Endothelial cell of umbilical vein (primary cell): ENCODE data around the gene PRR5L. TPM values are rescaled to one million over a fixed set of nuclear protein-coding genes. Genes with fewer than 3 reads are reported as not detected.

Experiments
- BruUV-seq: library from RNA; stranded (reverse); fragments of 400-500 nt; replicated peaks from 2 replicates; lab custom pipeline; 2021; lab: Mats Ljungman, UMichigan
- CTCF ChIA-PET: fragments of 300-600, 350-600 bp; sonication (Branson Sonifier 250); formaldehyde crosslinking; loops from one replicate; lab custom pipeline; 2021; ENCODE audit warnings: antibody characterized with exemption, inconsistent platforms; lab: Charles Lee
- POLR2A ChIA-PET: fragments of 300-600, 350-600 bp; sonication (Branson Sonifier 250); formaldehyde crosslinking; loops from one replicate; lab custom pipeline; 2021; ENCODE audit warnings: antibody characterized with exemption, inconsistent platforms; lab: Charles Lee
- DNase-seq: peaks from one replicate; pipeline ENCODE4 v3.0.0-alpha.2; 2011; ENCODE audit warnings: low read depth, low spot score
- FAIRE-seq: peaks from 2 replicates; lab custom pipeline; 2011; peaks lifted over from hg19 to GRCh38; lab: Jason Lieb, UNC
- H2AFZ ChIP-seq: 2 replicates; pipeline ENCODE4 v1.6.0; 2012; ENCODE audit warnings: low read depth, low read length, control low read depth, inconsistent platforms
- H3K27ac ChIP-seq: 2 replicates; pipeline ENCODE4 v1.5.1; 2011; ENCODE audit warnings: low read depth, mild to moderate bottlenecking, control low read depth, low read length, moderate library complexity; ENCODE audit not compliant: insufficient read depth
- H3K27me3 ChIP-seq, 2 experiments: 2 replicates each; pipeline versions ENCODE4 v1.6.0 to v1.6.1; 2011; ENCODE audit warnings: low read length in 2 of 2, mixed read lengths in 1 of 2; ENCODE audit not compliant: control insufficient read depth in 2 of 2, insufficient read depth in 2 of 2
- H3K36me3 ChIP-seq, 2 experiments: 2 replicates in 1 of 2; 3 replicates in 1 of 2; pipeline ENCODE4 v1.5.1; 2011; ENCODE audit warnings: low read length in 2 of 2, mild to moderate bottlenecking in 1 of 2, moderate library complexity in 1 of 2; ENCODE audit not compliant: control insufficient read depth in 2 of 2, insufficient read depth in 2 of 2; ENCODE audit errors: extremely low read depth in 1 of 2
- H3K4me1 ChIP-seq: 3 replicates; pipeline ENCODE4 v1.5.1; 2011; ENCODE audit warnings: mild to moderate bottlenecking, low read length; ENCODE audit not compliant: control insufficient read depth, insufficient read depth; ENCODE audit errors: extremely low read depth
- H3K4me2 ChIP-seq: 2 replicates; pipeline ENCODE4 v1.6.1; 2011; ENCODE audit warnings: low read length, control low read depth, mixed read lengths; ENCODE audit not compliant: insufficient read depth
- H3K4me3 ChIP-seq, 3 experiments: fragments of 200-600 bp in 1 of 3; sonication (generic), shearing (Covaris generic) in 1 of 3; replicated peaks in 1 of 3; 2 replicates each; pipeline ENCODE4 v1.5.1; 2011 to 2016; ENCODE audit warnings: control low read depth in 3 of 3, low read length in 3 of 3, mild to moderate bottlenecking in 2 of 3, inconsistent platforms in 1 of 3, low read depth in 1 of 3, moderate library complexity in 1 of 3; ENCODE audit not compliant: insufficient read depth in 1 of 3
- H3K79me2 ChIP-seq: 2 replicates; pipeline ENCODE4 v1.6.0; 2012; ENCODE audit warnings: low read length, inconsistent platforms; ENCODE audit not compliant: control insufficient read depth, insufficient read depth
- H3K9ac ChIP-seq: replicated peaks from 2 replicates; pipeline ENCODE3; 2011; ENCODE audit warnings: low read length, control low read depth; ENCODE audit not compliant: insufficient read depth; ENCODE audit errors: extremely low read depth
- H3K9me1 ChIP-seq: replicated peaks from 3 replicates; pipeline ENCODE4 v1.6.0; 2011; ENCODE audit warnings: mild to moderate bottlenecking, low read length; ENCODE audit not compliant: control insufficient read depth, insufficient read depth; ENCODE audit errors: extremely low read depth
- H3K9me3 ChIP-seq: replicated peaks from 2 replicates; pipeline ENCODE4 v1.5.1; 2012; ENCODE audit warnings: low read length, inconsistent platforms; ENCODE audit not compliant: control insufficient read depth, insufficient read depth
- H4K20me1 ChIP-seq: replicated peaks from 2 replicates; pipeline ENCODE3; 2011; ENCODE audit warnings: mild to moderate bottlenecking, low read length; ENCODE audit not compliant: control insufficient read depth, insufficient read depth; ENCODE audit errors: extremely low read depth
- CTCF ChIP-seq, 2 donors: IDR thresholded peaks; 1 replicate in 1 of 2; 2 replicates in 1 of 2; pipeline ENCODE4 v1.5.1; 2011; ENCODE audit warnings: low read length in 2 of 2, mild to moderate bottlenecking in 2 of 2, moderate library complexity in 2 of 2, control low read depth in 1 of 2, inconsistent platforms in 1 of 2, low read depth in 1 of 2; ENCODE audit not compliant: insufficient read depth in 1 of 2; ENCODE audit errors: extremely low read depth in 1 of 2
- EZH2 ChIP-seq: IDR thresholded peaks from 2 replicates; pipeline ENCODE4 v1.6.1; 2012; ENCODE audit warnings: borderline replicate concordance, low read depth, mild to moderate bottlenecking, moderate library complexity, low read length, inconsistent platforms; ENCODE audit not compliant: severe bottlenecking
- FOS ChIP-seq: IDR thresholded peaks from 2 replicates; pipeline ENCODE4 v1.6.1; 2011; ENCODE audit warnings: mild to moderate bottlenecking, low read length, moderate library complexity, borderline replicate concordance; ENCODE audit not compliant: insufficient read depth
- GATA2 ChIP-seq: IDR thresholded peaks from 2 replicates; pipeline ENCODE4 v1.7.0; 2011; ENCODE audit warnings: low read depth, mild to moderate bottlenecking, moderate library complexity, mixed read lengths, low read length; ENCODE audit not compliant: insufficient read length, insufficient read depth
- JUN ChIP-seq: IDR thresholded peaks from 2 replicates; pipeline ENCODE4 v1.6.1; 2011; ENCODE audit warnings: borderline replicate concordance, low read depth; ENCODE audit not compliant: insufficient read length, insufficient read depth
- MAX ChIP-seq: IDR thresholded peaks from 2 replicates; pipeline ENCODE4 v1.6.1; 2011; ENCODE audit not compliant: insufficient read depth, insufficient read length
- MYC ChIP-seq: IDR thresholded peaks from one replicate; pipeline ENCODE4 v1.6.1; 2011; ENCODE audit warnings: mild to moderate bottlenecking, low read depth, low read length
- POLR2A ChIP-seq: IDR thresholded peaks from 2 replicates; pipeline ENCODE4 v1.6.1; 2012; ENCODE audit warnings: low read depth, mild to moderate bottlenecking, control low read depth, low read length
- POLR2AphosphoS5 ChIP-seq: IDR thresholded peaks from 2 replicates; pipeline ENCODE4 v1.6.1; 2012; ENCODE audit warnings: low read depth, mild to moderate bottlenecking, control low read depth, low read length, moderate library complexity; ENCODE audit not compliant: insufficient read depth
- dilution Hi-C: fragments of 300-500 bp; cut with MboI; formaldehyde crosslinking; loops from one replicate; pipeline ENCODE4 v1.15.0; 2019; ENCODE audit warnings: low sequenced_read_pairs; ENCODE audit not compliant: extremely low pct_ligation_motif_present
- intact Hi-C: fragments of 100-400 bp; cut with micrococcal nuclease; formaldehyde crosslinking; loops from one replicate; pipeline ENCODE4 v1.10.0; 2022
- polyA plus RNA-seq, 4 experiments: library from polyadenylated mRNA; depleted of rRNA in 3 of 4; stranded (reverse) in 3 of 4; unstranded in 1 of 4; fragments of >200 nt; gene quantifications; 2 replicates each; pipeline versions ENCODE4 v1.2.1 to v1.2.3, GENCODE V29; 2011 to 2012; ENCODE audit warnings: missing spikeins in 1 of 4
- total RNA-seq: library from RNA; stranded (reverse); gene quantifications from 2 replicates; pipeline ENCODE4 v1.2.3, GENCODE V29; 2021

PRR5L gene
- total and polyA plus RNA-seq, 2 donors (not counting 3 experiments of a cell fraction or from before 2014, with no cell fraction given) = 2.5 to 6.1 TPM

DNA sequence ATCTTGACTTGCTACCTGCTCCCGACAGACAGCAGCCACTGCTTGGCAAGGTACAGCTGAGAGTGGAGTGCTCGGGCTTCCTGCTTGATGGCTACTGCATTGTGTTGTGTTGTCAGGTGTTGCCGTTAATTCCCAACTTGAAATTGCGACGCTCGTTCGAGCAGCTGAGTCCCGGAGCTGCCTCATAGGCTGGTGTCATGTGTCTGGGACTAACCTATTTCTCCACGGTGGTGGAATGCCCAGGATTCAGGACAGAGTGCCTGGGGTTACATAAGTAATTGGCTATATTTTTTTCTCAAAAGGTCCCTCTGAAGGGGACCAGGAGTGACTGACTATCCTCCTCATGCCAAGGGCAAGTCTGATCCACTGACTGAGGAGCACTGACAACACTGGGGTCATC, 25.4 kb upstream of the PRR5L start:
- TF ChIP-seq MAX (no peak), JUN (no peak), POLR2AphosphoS5 (no peak), CTCF (IDR thresholded peaks at IDR 0.05; ENCODE audit: extremely low read depth in 1 of 2, insufficient read depth in 1 of 2, low read depth in 1 of 2, low read length in 2 of 2) (no peak), FOS (no peak), POLR2A (no peak), MYC (no peak), GATA2 (no peak), EZH2 (no peak)
- no TSS peak for BruUV-seq
- ChIA-PET POLR2A (no interaction called here), CTCF (interaction anchor here (0.9 to 4.2 kb wide), 4 partner anchors 12 to 655 kb away, joined by 3 to 24 read pairs (median 8); no protein-coding TSS in a partner anchor)
- Histone ChIP-seq H3K9me3 (no peaks in the 10 kb centered on the region), H3K4me2 (no peak overlapping the region), H3K79me2 (no peaks in the 10 kb centered on the region), H3K9ac (no peak overlapping the region), H3K36me3 (peaks cover 3 to 4% of the 10 kb centered on the region in 2 experiments), H2AFZ (no peak overlapping the region), H3K27ac (no peak overlapping the region), H4K20me1 (no peaks in the 10 kb centered on the region), H3K9me1 (no peaks in the 10 kb centered on the region), H3K4me3 (no peak overlapping the region), H3K27me3 (no peaks in the 10 kb centered on the region), H3K4me1 (peaks cover 3% of the 10 kb centered on the region)
- DNase-seq (no peak), FAIRE-seq (no peak)
- intact Hi-C loops (no loop called here), dilution Hi-C loops (loop anchor here (25.0 kb wide), 2 partner anchors 458 to 658 kb away; partner anchors contain the start of gene FJX1)
